ENCODE results near the gene FOXJ1.

FOXJ1 gene

DNA sequence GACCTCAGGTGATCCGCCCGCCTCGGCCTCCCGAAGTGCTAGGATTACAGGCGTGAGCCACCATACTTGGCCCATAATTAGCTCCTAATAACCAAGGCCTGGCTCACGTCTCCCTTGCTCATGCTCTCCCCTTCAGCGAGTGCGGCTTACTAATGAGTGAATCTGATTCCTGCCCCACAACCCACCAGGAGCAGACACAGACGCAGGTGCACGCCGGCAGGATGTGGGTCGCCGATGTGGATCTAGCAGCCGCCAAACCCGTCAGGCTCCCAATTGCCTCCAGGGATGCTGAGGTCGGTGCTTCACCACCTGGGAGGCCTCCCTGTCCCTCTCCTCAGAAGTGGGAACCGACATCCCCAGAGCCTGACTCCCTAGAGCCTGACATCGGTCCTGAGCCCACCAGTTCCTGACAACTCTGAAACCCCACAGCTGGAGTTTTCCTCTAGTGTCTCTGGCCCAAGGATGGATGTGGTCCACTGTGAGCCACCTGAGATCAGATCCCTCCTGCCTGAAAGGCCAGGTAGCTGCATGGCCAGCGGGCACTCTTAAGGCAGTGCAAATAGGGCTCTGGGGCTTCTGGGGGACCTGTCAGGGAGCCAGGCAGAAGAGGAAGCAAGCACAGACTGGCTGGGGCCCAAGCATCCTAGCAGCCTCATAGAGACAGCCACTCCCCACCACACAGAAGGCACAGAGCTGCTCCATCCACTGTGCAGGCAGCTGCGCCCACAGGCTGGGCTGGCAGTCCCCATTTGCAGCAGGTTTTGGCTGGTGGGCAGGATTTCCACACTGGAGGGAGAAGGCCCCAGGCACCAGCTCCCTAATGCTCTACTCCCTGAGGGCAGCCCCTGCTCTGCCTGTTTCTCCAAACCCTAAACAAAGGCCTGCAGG lies 48.3 kb downstream of the FOXJ1 start:
- no peak for DNase-seq (ENCODE audit: low read depth, low spot score)

DNA sequence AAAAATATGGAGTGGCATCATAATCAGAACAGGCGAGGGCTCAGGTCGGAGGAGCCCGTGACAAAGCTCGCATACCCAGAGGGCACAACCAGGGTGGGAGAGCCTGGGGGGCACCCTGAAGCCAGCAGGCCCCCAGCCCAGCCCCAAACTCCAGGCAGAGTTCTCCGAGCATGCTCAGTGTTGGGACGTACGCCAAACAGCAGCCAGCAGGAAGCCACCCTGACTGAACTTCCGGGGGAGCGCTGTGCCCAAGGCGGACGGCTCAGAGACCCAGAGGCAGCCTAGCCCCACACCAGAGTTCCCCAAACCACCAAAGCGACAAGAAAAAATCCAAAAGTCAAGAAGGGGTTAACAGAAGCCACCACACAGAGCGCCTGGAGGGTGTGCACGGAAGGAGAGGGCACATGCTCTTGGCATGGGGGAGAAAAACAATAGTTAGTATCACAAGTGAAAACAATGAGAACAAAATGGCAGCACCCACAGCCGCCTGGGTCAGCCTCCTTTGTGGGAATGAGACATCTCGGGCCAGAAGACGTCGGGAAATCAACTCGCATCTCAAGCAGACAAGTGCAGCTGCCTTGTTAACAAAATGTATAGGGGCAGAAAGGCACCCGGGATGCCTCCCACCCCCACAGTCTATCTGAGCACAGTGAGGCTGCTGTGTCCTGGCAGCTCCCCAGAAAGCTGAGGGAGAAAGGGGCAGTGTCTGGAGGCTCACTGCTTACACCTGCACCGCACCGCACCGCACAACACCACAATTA lies 49.3 kb downstream of the FOXJ1 start:
- DNase-seq (ENCODE audit: low read depth, low spot score), result no peak

DNA sequence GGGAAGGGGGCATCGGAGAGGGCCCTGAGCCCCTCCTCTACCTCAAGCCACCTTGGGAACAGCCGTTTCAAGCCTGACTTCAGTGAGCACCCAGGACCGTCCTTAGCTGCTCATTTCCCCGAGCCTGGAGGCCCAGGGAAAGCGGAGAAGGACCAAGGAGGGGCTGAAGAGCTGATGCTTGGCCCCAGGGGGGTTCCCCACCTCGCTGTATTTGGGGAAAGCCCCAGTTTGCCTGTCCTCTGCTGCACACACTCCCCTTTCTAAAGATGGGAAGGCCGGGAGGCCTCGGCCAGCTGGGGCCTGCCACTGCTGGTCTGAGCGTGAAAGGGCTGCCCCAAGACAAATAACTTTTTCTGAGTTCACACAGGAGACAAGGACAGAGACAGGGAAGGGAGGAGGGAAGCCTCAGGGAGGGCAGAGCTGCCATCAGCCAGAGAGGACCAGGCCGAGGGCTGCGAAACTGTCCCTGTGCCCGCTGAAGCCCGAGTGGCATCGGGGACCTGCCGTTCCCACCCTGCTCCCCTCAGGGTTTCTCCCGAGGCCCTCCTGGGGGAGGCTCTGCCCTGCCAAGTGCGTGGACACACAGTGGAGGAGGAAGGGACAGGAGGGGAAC lies 50.4 kb downstream of the FOXJ1 start:
- DNase-seq (ENCODE audit: low read depth, low spot score), result no peak

DNA sequence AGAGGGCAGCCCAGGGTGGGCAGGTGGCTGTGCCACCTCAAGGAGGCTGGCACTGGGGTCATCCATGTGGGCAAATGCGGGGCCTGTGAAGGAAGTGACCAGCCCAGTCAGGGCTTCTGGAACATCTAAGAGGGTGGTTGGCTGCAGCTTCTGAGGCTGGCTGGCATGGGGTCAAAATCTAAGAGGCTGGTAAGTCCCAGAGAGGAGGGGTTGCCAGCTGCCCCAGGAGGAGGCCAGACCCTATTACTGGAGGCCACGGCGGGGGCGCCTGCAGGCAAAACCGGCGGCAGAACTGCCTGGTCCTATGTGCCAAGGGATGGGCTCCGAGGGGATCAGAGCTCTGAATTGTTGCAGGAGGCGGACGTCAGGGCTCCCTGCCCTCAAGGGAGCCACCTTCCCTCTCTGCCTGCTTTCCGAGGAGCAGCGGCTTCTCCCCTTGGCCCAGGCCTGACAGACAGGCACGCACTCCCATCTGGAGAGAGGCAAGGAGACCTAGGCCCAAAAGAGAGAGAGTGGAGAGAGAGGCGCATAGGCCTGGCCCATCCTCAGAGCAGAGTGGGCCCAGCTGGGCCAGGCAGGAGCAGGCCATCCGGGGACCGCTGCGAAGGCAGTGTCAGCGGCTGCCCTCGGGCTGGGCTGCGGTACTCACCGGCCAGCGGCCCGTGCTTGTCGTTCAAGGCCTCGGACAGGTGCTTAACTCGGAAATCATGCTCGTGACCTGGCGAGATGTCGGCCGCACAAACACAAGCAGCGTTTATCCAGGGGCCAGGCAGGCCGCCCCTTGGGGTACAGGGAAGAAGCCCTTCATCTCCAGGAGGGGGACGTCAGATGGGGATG lies 51.1 kb downstream of the FOXJ1 start:
- DNase-seq (ENCODE audit: low read depth, low spot score), result no peak

DNA sequence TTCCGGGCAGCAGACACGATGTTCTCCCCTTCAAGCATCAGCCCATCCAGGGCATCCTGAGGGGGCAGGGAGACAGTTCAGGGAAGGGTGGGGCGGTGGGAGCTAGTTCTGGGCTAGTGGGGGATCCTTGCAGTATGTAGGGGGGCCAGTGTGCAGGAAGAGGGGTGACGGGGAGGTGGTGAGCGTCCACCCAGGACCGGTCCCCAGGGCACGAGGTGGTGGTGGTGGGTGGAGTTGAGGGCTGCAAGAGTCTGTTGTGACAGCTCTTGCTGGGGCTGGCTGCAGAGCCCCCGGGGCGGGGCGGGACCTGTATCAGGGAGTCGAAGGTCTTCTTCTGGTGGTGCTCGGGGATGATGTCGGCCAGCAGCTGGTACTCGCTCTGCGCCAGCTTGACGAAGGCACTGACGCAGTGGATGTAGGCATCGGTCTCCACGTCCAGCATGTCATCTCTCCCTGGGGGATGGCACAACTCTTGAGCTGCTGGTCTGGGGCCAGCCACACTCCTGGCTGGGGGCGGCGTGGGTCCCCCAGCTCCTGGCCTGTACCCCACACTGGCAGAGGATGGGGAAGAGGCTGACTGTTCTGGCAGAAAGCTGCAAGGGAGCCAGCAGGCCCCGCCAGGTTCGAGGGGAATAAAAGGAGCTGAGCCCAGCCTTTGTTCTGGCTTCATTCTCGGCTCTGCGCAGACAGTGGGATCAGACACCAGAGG lies 52.0 kb downstream of the FOXJ1 start:
- no peak for DNase-seq (ENCODE audit: low read depth, low spot score)

DNA sequence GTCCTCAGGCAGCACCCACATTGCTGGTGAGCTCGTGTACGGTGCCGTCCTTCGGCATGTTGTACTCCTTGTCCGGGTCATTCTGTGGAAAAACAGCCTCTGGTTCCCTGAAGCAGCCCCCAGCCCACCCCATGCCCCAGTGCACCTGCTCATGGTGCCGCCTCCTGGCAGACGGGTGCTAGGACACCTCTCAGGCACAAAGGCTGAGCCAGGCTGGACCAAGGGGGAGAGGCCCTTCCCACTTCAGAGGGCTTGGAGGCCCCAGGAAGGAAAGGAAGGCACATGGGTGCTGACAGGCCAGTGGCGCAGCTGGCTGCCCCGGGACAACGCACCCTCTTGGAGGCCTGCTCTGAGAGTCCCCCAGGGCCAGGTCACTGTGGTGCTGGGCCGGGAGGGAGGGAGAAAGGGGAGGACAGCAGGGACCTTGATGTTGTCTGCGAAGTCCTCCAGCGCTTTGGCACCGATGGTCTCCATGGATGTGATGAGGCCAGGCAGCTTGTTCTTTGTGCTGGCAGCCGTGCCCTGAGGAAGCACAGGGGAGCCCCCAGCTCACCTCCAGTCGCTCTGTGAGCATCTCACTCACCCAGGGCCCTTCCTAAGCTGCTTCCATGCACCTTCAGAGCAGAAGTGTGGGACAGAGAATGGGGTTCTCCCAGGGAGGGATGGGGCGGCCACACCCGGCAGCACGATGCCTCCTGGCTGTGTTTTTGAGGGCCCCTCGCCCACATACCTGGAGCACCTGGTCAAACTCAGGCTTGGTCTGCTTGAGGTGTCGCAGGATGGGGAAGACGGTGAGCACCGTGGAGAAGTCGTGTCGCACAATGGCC lies 52.8 kb downstream of the FOXJ1 start:
- no peak for DNase-seq (ENCODE audit: low read depth, low spot score)

DNA sequence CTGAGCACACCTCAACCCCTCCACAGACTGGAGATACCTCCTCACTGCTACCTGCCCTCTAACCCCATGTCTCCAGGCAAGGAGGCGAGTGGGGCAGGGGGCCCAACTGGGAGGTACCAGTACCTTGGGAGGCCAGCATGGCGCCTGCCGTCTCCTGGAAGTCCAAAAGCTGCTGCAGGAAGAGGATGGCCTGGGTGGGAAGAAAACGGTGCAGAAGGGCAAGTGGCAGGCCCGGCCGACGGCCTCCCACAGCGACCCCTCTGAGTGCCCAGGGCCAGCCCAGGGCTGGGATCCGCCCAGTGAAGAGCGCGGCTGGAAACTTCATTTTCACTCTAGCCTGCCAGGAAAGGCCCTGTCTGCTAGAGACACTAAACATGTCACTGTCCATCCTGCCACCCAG lies 53.5 kb downstream of the FOXJ1 start:
- no peak for DNase-seq (ENCODE audit: low read depth, low spot score)

DNA sequence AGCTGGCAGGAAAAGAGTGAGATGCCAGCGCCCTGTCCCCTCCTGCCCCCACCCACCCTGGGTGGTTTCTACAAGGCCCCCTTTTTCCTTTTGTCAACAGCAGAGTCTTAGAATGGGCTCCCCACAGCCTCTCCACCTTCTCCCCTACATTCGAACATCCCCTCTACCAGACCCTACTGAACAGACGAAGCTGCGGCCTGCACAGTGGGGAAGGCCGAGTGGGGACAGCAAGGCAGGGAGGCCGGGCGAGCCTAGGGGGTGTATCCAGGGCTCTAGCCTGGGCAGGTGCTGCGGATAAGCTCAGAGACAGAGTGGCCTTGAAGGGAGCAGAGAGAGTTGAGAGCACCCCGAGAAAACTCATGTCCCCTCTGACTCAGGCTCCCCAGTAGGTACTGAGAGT lies 54.7 kb downstream of the FOXJ1 start:
- no peak for DNase-seq (ENCODE audit: low read depth, low spot score)

Data from activated CD4-positive, CD25-positive, alpha-beta regulatory T cell treated with anti-CD3 and anti-CD28 coated beads, Interleukin-2, amount 50 U/mL, for 16 hours (primary cell).